NCI-H446 (cell line): ENCODE results near the gene ZNF850.
A peak's percentile ranks its signal among the peaks of the same experiment; 100 is the strongest.

Experiments used
- DNase-seq, 2 experiments: peaks; one replicate each; lab custom pipeline; 2025; lab: John Stamatoyannopoulos, UW

The ZNF850 gene

GRCh38 chr19:36688058-36688457 lies 84.5 kb downstream of the ZNF850 start:
- DNase-seq, result no peak

- DNase-seq, result peak; percentile 93 to 98
Measured at GRCh38 chr19:36687214-36688056, 85.2 kb downstream of the ZNF850 start, which contains the start of gene ZNF567. TSS of gene ZNF567 (plus strand) at chr19:36687612. CDS start at chr19:36694868, 7,256 bp downstream.

GRCh38 chr19:36686365-36687213 lies 86.0 kb downstream of the ZNF850 start:
- no peak for DNase-seq

GRCh38 chr19:36685835-36686234 lies 86.8 kb downstream of the ZNF850 start:
- DNase-seq, result no peak

GRCh38 chr19:36679455-36679854 lies 93.2 kb downstream of the ZNF850 start:
- DNase-seq, result no peak

- DNase-seq, result no peak
Measured at GRCh38 chr19:36674201-36674600, 98.4 kb downstream of the ZNF850 start.

- DNase-seq, result no peak
Measured at GRCh38 chr19:36672368-36672767, 100.2 kb downstream of the ZNF850 start.

- no peak for DNase-seq
Measured at GRCh38 chr19:36668646-36669045, 104.0 kb downstream of the ZNF850 start.

- no peak for DNase-seq
Measured at GRCh38 chr19:36665832-36666231, 106.8 kb downstream of the ZNF850 start.
